H1 (cell line): ENCODE data around the gene GPR157. TPM values are rescaled to one million over a fixed set of nuclear protein-coding genes. Genes with fewer than 3 reads are reported as not detected.
A peak's percentile ranks its signal among the peaks of the same experiment; 100 is the strongest.

ENCODE experiments used
- CTCF ChIA-PET: fragments of 300-600 bp; sonication (Branson Sonifier 250); formaldehyde crosslinking; loops from one replicate; lab custom pipeline; 2021; ENCODE audit not compliant: partially characterized antibody; lab: Charles Lee
- POLR2A ChIA-PET: fragments of 300-600 bp; sonication (Branson Sonifier 250); formaldehyde crosslinking; loops from one replicate; lab custom pipeline; 2021; ENCODE audit warnings: inconsistent platforms; ENCODE audit not compliant: partially characterized antibody; lab: Charles Lee
- DNase-seq, 2 experiments: peaks; one replicate each; pipeline versions ENCODE4 v3.0.0 to v3.0.0-alpha.2; 2010 to 2022; ENCODE audit warnings: low spot score in 2 of 2, low read depth in 1 of 2, mixed read lengths in 1 of 2
- FAIRE-seq: peaks from 2 replicates; lab custom pipeline; 2011; peaks lifted over from hg19 to GRCh38; lab: Jason Lieb, UNC
- H2AFZ ChIP-seq: 2 replicates; pipeline ENCODE4 v1.8.1; 2012; ENCODE audit warnings: low read length, inconsistent platforms
- H2AK5ac ChIP-seq: 2 replicates; pipeline ENCODE4 v1.6.1; 2013; ENCODE audit warnings: low read depth, low read length
- H2BK120ac ChIP-seq: replicated peaks from 2 replicates; pipeline ENCODE3; 2013; ENCODE audit warnings: low read depth, low read length, inconsistent platforms
- H2BK12ac ChIP-seq: 2 replicates; pipeline ENCODE4 v1.6.1; 2013; ENCODE audit warnings: low read depth, low read length
- H2BK15ac ChIP-seq: 2 replicates; pipeline ENCODE4 v1.6.1; 2013; ENCODE audit warnings: low read length
- H2BK20ac ChIP-seq: 2 replicates; pipeline ENCODE4 v1.6.1; 2013; ENCODE audit warnings: low read length
- H2BK5ac ChIP-seq: 2 replicates; pipeline ENCODE4 v1.6.1; 2013; ENCODE audit warnings: low read depth, low read length
- H3K14ac ChIP-seq: 2 replicates; pipeline ENCODE4 v1.6.1; 2013; ENCODE audit warnings: inconsistent platforms; ENCODE audit not compliant: insufficient read length
- H3K18ac ChIP-seq: 2 replicates; pipeline ENCODE4 v1.6.1; 2013; ENCODE audit warnings: low read length; ENCODE audit errors: extremely low read depth
- H3K23ac ChIP-seq: 2 replicates; pipeline ENCODE4 v1.6.1; 2013; ENCODE audit warnings: inconsistent platforms; ENCODE audit not compliant: insufficient read length
- H3K23me2 ChIP-seq: 2 replicates; pipeline ENCODE4 v1.6.1; 2013; ENCODE audit warnings: low read depth, low read length
- H3K27ac ChIP-seq: 2 replicates; pipeline ENCODE4 v1.6.1; 2011; ENCODE audit warnings: low read depth, low read length, inconsistent platforms
- H3K27me3 ChIP-seq, 4 experiments: replicated peaks in 1 of 4; 1 replicate in 1 of 4; 2 replicates in 3 of 4; pipeline versions ENCODE4 v1.6.1 to v1.8.1; 2011 to 2013; ENCODE audit warnings: low read length in 3 of 4, mild to moderate bottlenecking in 3 of 4, inconsistent platforms in 2 of 4, mixed read lengths in 2 of 4, moderate library complexity in 1 of 4; ENCODE audit not compliant: control insufficient read depth in 3 of 4, insufficient read depth in 3 of 4; ENCODE audit errors: extremely low read depth in 1 of 4
- H3K36me3 ChIP-seq, 4 experiments: 2 replicates each; pipeline versions ENCODE4 v1.6.1 to v1.8.1; 2011 to 2013; ENCODE audit warnings: mild to moderate bottlenecking in 4 of 4, low read length in 3 of 4, moderate library complexity in 2 of 4, control low read depth in 1 of 4, inconsistent platforms in 1 of 4; ENCODE audit not compliant: insufficient read depth in 4 of 4, control insufficient read depth in 2 of 4
- H3K4ac ChIP-seq: replicated peaks from 2 replicates; pipeline ENCODE3; 2013; ENCODE audit warnings: low read length, low read depth, mixed read lengths, inconsistent platforms; ENCODE audit not compliant: insufficient read length
- H3K4me1 ChIP-seq, 4 experiments: replicated peaks in 1 of 4; 1 replicate in 1 of 4; 2 replicates in 3 of 4; pipeline versions ENCODE4 v1.6.1 to v1.8.1; 2011 to 2013; ENCODE audit warnings: low read length in 3 of 4, inconsistent platforms in 2 of 4, mixed read lengths in 1 of 4; ENCODE audit not compliant: insufficient read depth in 4 of 4, control insufficient read depth in 3 of 4
- H3K4me2 ChIP-seq, 2 experiments: 2 replicates each; pipeline versions ENCODE4 v1.6.1 to v1.8.1; 2011 to 2013; ENCODE audit warnings: low read depth in 2 of 2, low read length in 2 of 2, control low read depth in 1 of 2, inconsistent platforms in 1 of 2, mild to moderate bottlenecking in 1 of 2; ENCODE audit not compliant: insufficient read depth in 1 of 2
- H3K4me3 ChIP-seq, 4 experiments: fragments of 200-600, 300-600 bp in 1 of 4; sonication (generic), shearing (Covaris generic), sonication (Bioruptor Twin) in 1 of 4; 2 replicates each; pipeline versions ENCODE4 v1.5.1 to v1.8.1; 2011 to 2016; ENCODE audit warnings: low read length in 4 of 4, low read depth in 3 of 4, control low read depth in 2 of 4, inconsistent platforms in 2 of 4, mild to moderate bottlenecking in 2 of 4, mixed read lengths in 1 of 4, moderate library complexity in 1 of 4; ENCODE audit not compliant: insufficient read depth in 2 of 4; ENCODE audit errors: extremely low read depth in 1 of 4
- H3K56ac ChIP-seq: replicated peaks from 2 replicates; pipeline ENCODE3; 2013; ENCODE audit warnings: low read depth, mild to moderate bottlenecking, mixed read lengths, low read length, inconsistent platforms; ENCODE audit not compliant: insufficient read length
- H3K79me1 ChIP-seq: 2 replicates; pipeline ENCODE4 v1.6.1; 2013; ENCODE audit warnings: low read depth, low read length, control low read depth
- H3K79me2 ChIP-seq, 2 experiments: 2 replicates each; pipeline versions ENCODE4 v1.6.1 to v1.8.1; 2012 to 2013; ENCODE audit warnings: low read length in 2 of 2, mild to moderate bottlenecking in 2 of 2, inconsistent platforms in 1 of 2; ENCODE audit not compliant: insufficient read depth in 2 of 2, control insufficient read depth in 1 of 2
- H3K9ac ChIP-seq, 4 experiments: replicated peaks in 1 of 4; 1 replicate in 1 of 4; 2 replicates in 3 of 4; pipeline versions ENCODE4 v1.6.1 to v1.8.1; 2011 to 2013; ENCODE audit warnings: low read depth in 3 of 4, low read length in 3 of 4, control low read depth in 2 of 4, mild to moderate bottlenecking in 2 of 4, moderate library complexity in 2 of 4, inconsistent platforms in 1 of 4; ENCODE audit errors: extremely low read depth in 1 of 4
- H3K9me3 ChIP-seq, 2 experiments: 2 replicates each; pipeline versions ENCODE4 v1.6.1 to v1.8.1; 2012 to 2013; ENCODE audit warnings: mild to moderate bottlenecking in 2 of 2, moderate library complexity in 2 of 2, control low read depth in 1 of 2, inconsistent platforms in 1 of 2, low read depth in 1 of 2, low read length in 1 of 2, mixed read lengths in 1 of 2; ENCODE audit not compliant: insufficient read depth in 2 of 2
- H4K20me1 ChIP-seq, 2 experiments: replicated peaks in 1 of 2; 2 replicates each; pipeline versions ENCODE3 to v1.8.1; 2011 to 2013; ENCODE audit warnings: inconsistent platforms in 2 of 2, low read length in 2 of 2, mild to moderate bottlenecking in 1 of 2; ENCODE audit not compliant: insufficient read depth in 2 of 2, control insufficient read depth in 1 of 2
- H4K5ac ChIP-seq: 2 replicates; pipeline ENCODE4 v1.6.1; 2013; ENCODE audit warnings: low read length, low read depth, mixed read lengths, inconsistent platforms; ENCODE audit not compliant: insufficient read length
- H4K8ac ChIP-seq: 2 replicates; pipeline ENCODE4 v1.8.0; 2013; ENCODE audit warnings: mild to moderate bottlenecking, moderate library complexity, low read length, inconsistent platforms; ENCODE audit not compliant: insufficient read depth; ENCODE audit errors: extremely low read depth
- H4K91ac ChIP-seq: replicated peaks from 2 replicates; pipeline ENCODE3; 2013; ENCODE audit warnings: low read length, mixed read lengths, inconsistent platforms; ENCODE audit not compliant: insufficient read length
- TEAD4 ChIP-seq: IDR thresholded peaks from 2 replicates; pipeline ENCODE4 v1.6.1; 2012; ENCODE audit warnings: low read depth, low read length, inconsistent platforms, mixed read lengths
- WGBS, 2 experiments: shearing (Covaris generic) in 1 of 2; methylation state at CpG; one replicate each; pipeline versions ENCODE4 v1.1.6 to v1.1.7; 2013 to 2015; ENCODE audit warnings: low lambda C conversion rate in 2 of 2, mixed read lengths in 2 of 2, inconsistent platforms in 1 of 2, low coverage in 1 of 2, missing lambda C conversion rate in 1 of 2; ENCODE audit not compliant: insufficient replicate concordance in 2 of 2, insufficient coverage in 1 of 2, insufficient read length in 1 of 2; ENCODE audit errors: extremely low coverage in 1 of 2, missing lambda C conversion rate in 1 of 2; 5-methylcytosine and 5-hydroxymethylcytosine counted together
- polyA plus RNA-seq, 7 experiments: library from polyadenylated mRNA; depleted of rRNA in 3 of 7; stranded (reverse) in 5 of 7; unstranded in 2 of 7; fragments of >200 nt in 5 of 7; fragments of 200-250 nt in 2 of 7; gene quantifications; 1 replicate in 5 of 7; 2 replicates in 1 of 7; 4 replicates in 1 of 7; pipeline versions ENCODE4 v1.2.1 to v1.2.3, GENCODE V29; 2011 to 2013; ENCODE audit warnings: missing spikeins in 2 of 7, mixed read lengths in 2 of 7
- total RNA-seq: library from RNA; stranded (reverse); fragmentation: NEBNext Ultra II Directional; extraction: Animal tissue kit (Norgen Biotek cat#: 25700); gene quantifications from 2 replicates; pipeline ENCODE4 v1.2.1, GENCODE V29; 2021

The GPR157 gene
- total and polyA plus RNA-seq, 2 of the 8 experiments (the other 6 are each of a cell fraction or from before 2014, with no cell fraction given) = 1.0 to 11.0 TPM

DNA sequence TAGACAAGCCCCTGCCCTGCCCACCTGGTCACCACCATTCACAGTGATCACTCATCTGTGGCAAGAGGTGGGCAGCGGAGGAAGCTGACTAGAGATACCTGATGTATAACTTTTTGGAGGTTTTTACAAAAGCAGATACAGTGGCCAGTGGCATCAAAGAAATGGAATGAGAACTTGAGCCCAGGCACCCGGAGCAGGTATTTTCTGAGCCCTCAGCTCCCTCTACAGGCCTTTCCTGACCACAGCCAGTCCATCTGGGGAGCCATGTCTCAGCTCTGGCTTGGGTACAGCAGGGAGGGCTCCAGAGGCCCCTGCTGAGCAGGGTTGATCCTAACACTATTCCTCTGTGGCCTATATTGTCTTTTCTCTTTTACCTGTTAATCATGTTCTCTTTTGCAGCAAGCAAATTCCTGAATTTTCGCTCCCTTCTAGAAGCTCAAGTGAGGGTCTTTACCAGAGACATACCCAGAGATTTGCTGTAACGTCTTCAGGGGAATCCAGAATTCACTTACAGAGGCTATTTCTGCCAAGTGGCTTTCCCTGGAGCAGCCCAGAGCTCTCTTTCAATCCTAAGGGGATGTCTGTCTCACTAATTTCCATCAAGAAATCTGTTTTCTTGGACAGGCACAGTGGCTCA, 27.3 kb downstream of the GPR157 start:
- H3K14ac ChIP-seq = no peak overlapping the region
- no peaks in the 10 kb centered on the region for H3K27me3 ChIP-seq
- H3K79me2 ChIP-seq = no peaks in the 10 kb centered on the region
- H3K23ac ChIP-seq = no peak overlapping the region
- H3K56ac ChIP-seq = no peak overlapping the region
- H3K9ac ChIP-seq = no peak overlapping the region
- H3K27ac ChIP-seq = no peak overlapping the region
- DNase-seq (peak; percentile 17 to 68), FAIRE-seq (peak; percentile 81)
- H4K91ac ChIP-seq = no peak overlapping the region
- WGBS, 2 experiments = 46% methylated on average over 4 of the region's 4 CpGs; no CpG with 5 or more reads in 1 of the 2 experiments
- H3K4me1 ChIP-seq = peaks cover 0 to 2% (median 0%) of the 10 kb centered on the region in 4 experiments; a peak in 3 of 7 replicates
- no peak overlapping the region for H3K18ac ChIP-seq
- no peaks in the 10 kb centered on the region for H3K23me2 ChIP-seq
- no peak overlapping the region for H2BK5ac ChIP-seq
- H2BK120ac ChIP-seq = no peak overlapping the region
- H2AFZ ChIP-seq = no peak overlapping the region
- H3K79me1 ChIP-seq = no peaks in the 10 kb centered on the region
- peak overlapping the region; percentile 68; the same call in 1 of the 2 replicates for H2BK12ac ChIP-seq
- H4K8ac ChIP-seq = peak overlapping the region; percentile 40; the same call in 1 of the 2 replicates
- ChIA-PET POLR2A (interaction anchor here (0.9 to 4.0 kb wide), 3 partner anchors 81 to 94 kb away, joined by 3 to 26 read pairs (median 7); no protein-coding TSS in a partner anchor), CTCF (interaction anchor here (0.7 to 13.9 kb wide), 42 partner anchors 9 to 340 kb away, joined by 3 to 156 read pairs (median 4); partner anchors contain the start of genes GPR157 and SLC2A7)
- H2BK15ac ChIP-seq = no peak overlapping the region; the same call in 1 of the 2 replicates
- peaks cover 3 to 4% of the 10 kb centered on the region in 2 experiments; a peak in 1 of 4 replicates for H3K9me3 ChIP-seq
- H2AK5ac ChIP-seq = no peak overlapping the region
- no peak overlapping the region for H3K4me3 ChIP-seq
- H2BK20ac ChIP-seq = no peak overlapping the region
- H3K4me2 ChIP-seq = no peak overlapping the region
- H4K5ac ChIP-seq = no peak overlapping the region
- no peak overlapping the region for H3K4ac ChIP-seq
- H4K20me1 ChIP-seq = no peaks in the 10 kb centered on the region
- H3K36me3 ChIP-seq = no peaks in the 10 kb centered on the region
- TF ChIP-seq TEAD4 = peak; percentile 23; the same call in 1 of the 2 replicates
